K562 (cell line): ENCODE measurements around the gene GPHA2. TPM values are rescaled to one million over a fixed set of nuclear protein-coding genes. Genes with fewer than 3 reads are reported as not detected.

ENCODE experiments used
- ARID1B ChIP-seq: fragments of 450-650 bp; IDR thresholded peaks from 2 replicates; pipeline ENCODE4 v1.6.1; 2016; ENCODE audit warnings: antibody characterized with exemption, mild to moderate bottlenecking, inconsistent platforms
- ARID2 ChIP-seq: fragments of 450-650 bp; IDR thresholded peaks from 2 replicates; pipeline ENCODE4 v1.6.1; 2017; ENCODE audit warnings: antibody characterized with exemption, mild to moderate bottlenecking
- CBFA2T2 ChIP-seq: fragments of 450-650 bp; conservative IDR thresholded peaks from 2 replicates; pipeline ENCODE4 v1.6.1; 2017; ENCODE audit warnings: mild to moderate bottlenecking
- CREB1 ChIP-seq, 2 experiments: sonication (generic) in 1 of 2; formaldehyde crosslinking in 1 of 2; IDR thresholded peaks; 2 replicates each; pipeline versions ENCODE4 v1.6.1 to v1.8.0; 2012 to 2022; ENCODE audit warnings: inconsistent platforms in 1 of 2, mild to moderate bottlenecking in 1 of 2, missing genetic modification reagents in 1 of 2, moderate library complexity in 1 of 2
- ESRRA ChIP-seq: fragments of 450-650 bp; IDR thresholded peaks from 2 replicates; pipeline ENCODE4 v1.6.1; 2014; ENCODE audit warnings: low read depth, mild to moderate bottlenecking, moderate library complexity, borderline replicate concordance
- FOXA3 ChIP-seq, 2 experiments: fragments of 450-650 bp in 1 of 2; sonication (generic) in 1 of 2; formaldehyde crosslinking; IDR thresholded peaks in 1 of 2; conservative IDR thresholded peaks in 1 of 2; 2 replicates each; pipeline versions ENCODE4 v1.4.0 to v1.8.0; 2020 to 2022; ENCODE audit warnings: mild to moderate bottlenecking in 2 of 2, missing genetic modification reagents in 1 of 2
- HDAC1 ChIP-seq, 2 experiments: fragments of 450-650 bp; IDR thresholded peaks; 2 replicates each; pipeline ENCODE4 v1.6.1; 2016 to 2017; ENCODE audit warnings: inconsistent platforms in 1 of 2, mild to moderate bottlenecking in 1 of 2, moderate library complexity in 1 of 2
- HDGF ChIP-seq: fragments of 450-650 bp; IDR thresholded peaks from 2 replicates; pipeline ENCODE4 v1.6.1; 2016
- HNRNPL ChIP-seq: fragments of 200-400 bp; formaldehyde crosslinking; IDR thresholded peaks from 2 replicates; pipeline ENCODE4 v1.6.1; 2017; ENCODE audit warnings: low read depth, mild to moderate bottlenecking, low read length
- NFRKB ChIP-seq: fragments of 450-650 bp; IDR thresholded peaks from 2 replicates; pipeline ENCODE4 v1.6.1; 2016; ENCODE audit warnings: low read depth
- OTX1 ChIP-seq: fragments of 450-650 bp; formaldehyde crosslinking; IDR thresholded peaks from 2 replicates; pipeline ENCODE4 v1.4.0; 2022; ENCODE audit warnings: mild to moderate bottlenecking
- POLR2A ChIP-seq: fragments of 450-650 bp; conservative IDR thresholded peaks from 2 replicates; pipeline ENCODE4 v1.6.1; 2016
- TCF7 ChIP-seq: sonication (generic); IDR thresholded peaks from 2 replicates; pipeline ENCODE4 v1.6.1; 2016; ENCODE audit warnings: antibody characterized with exemption, borderline replicate concordance
- ZBTB17 ChIP-seq: fragments of 450-650 bp; formaldehyde crosslinking; IDR thresholded peaks from 2 replicates; pipeline ENCODE4 v1.4.0; 2020; ENCODE audit warnings: mild to moderate bottlenecking
- polyA plus RNA-seq, 8 experiments: library from polyadenylated mRNA; depleted of rRNA in 4 of 8; stranded (reverse) in 5 of 8; unstranded in 3 of 8; fragments of >200 nt; fragmentation: Nextera tagmentation in 2 of 8; fragmentation: Illumina TruSeq in 1 of 8; extraction: Ambion mirVana in 2 of 8; extraction: Trizol in 1 of 8; gene quantifications; 2 replicates each; pipeline versions ENCODE4 v1.2.1 to v1.2.3, GENCODE V29; 2011 to 2014; ENCODE audit warnings: inconsistent platforms in 1 of 8, missing spikeins in 1 of 8
- total RNA-seq, 7 experiments: library from RNA; depleted of rRNA in 6 of 7; stranded (reverse); fragments of >200 nt in 6 of 7; fragmentation: Illumina TruSeq in 2 of 7; extraction: Trizol in 2 of 7; gene quantifications; 2 replicates each; pipeline versions ENCODE4 v1.2.1 to v1.2.3, GENCODE V29; 2011 to 2021; ENCODE audit warnings: low replicate concordance in 1 of 7
- TF ChIP-seq, protein P1 (sequence below), 2 experiments: fragments of 200-800 bp in 1 of 2; sonication (Bioruptor generic) in 1 of 2; sonication (generic) in 1 of 2; formaldehyde crosslinking in 1 of 2; IDR thresholded peaks in 1 of 2; conservative IDR thresholded peaks in 1 of 2; 2 replicates each; pipeline versions ENCODE4 v1.5.0 to v1.6.1; 2016 to 2020; ENCODE audit warnings: missing compliant biosample characterization in 1 of 2, missing genetic modification characterization in 1 of 2, missing genetic modification reagents in 1 of 2
- TF ChIP-seq, protein P2 (sequence below): sonication (generic); formaldehyde crosslinking; IDR thresholded peaks from 2 replicates; pipeline ENCODE4 v1.8.0; 2023; ENCODE audit warnings: missing genetic modification reagents, mild to moderate bottlenecking, borderline replicate concordance
- TF ChIP-seq, protein P3 (sequence below): fragments of 250-450 bp; sonication (Bioruptor Pico); IDR thresholded peaks from 2 replicates; pipeline ENCODE4 v1.4.0; 2020; ENCODE audit warnings: borderline replicate concordance

The GPHA2 gene
- total and polyA plus RNA-seq, 9 of the 15 experiments (the other 6 are each of a cell fraction or from before 2014, with no cell fraction given) = 0.17 to 0.22 TPM; not detected in 7

DNA sequence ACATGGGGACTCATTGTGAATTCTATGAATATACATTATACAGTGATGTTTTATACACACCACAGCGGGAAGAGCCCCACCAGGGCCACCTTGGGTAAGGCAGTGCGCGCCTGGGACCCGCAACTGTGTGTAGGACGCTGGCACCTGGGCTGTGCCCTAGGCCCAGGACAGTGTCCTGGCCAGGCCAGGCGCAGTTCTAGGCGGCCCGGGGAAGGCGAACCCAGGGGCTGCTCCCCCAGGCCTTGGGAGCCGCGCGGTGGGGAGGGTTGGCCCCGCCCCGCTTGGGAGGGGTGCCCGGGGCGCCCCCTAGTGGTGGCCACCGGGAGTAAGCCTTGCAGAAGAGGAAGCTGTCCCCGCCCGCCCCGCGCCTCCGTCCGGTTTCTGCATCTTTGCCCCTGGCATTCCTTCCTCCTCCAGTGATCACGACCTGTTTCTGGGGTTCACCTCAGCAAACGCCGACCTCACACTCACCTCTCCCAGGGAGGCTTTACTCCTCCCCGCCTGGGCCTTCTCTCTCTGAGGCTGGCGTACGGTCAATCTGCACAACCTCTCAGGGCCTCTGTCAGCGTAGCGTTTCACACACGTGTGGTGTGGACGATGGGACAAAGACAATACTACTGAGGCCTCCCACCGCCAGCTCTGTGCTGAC lies 47.8 kb downstream of the GPHA2 start (continued):
- TF ChIP-seq, protein P1, sequence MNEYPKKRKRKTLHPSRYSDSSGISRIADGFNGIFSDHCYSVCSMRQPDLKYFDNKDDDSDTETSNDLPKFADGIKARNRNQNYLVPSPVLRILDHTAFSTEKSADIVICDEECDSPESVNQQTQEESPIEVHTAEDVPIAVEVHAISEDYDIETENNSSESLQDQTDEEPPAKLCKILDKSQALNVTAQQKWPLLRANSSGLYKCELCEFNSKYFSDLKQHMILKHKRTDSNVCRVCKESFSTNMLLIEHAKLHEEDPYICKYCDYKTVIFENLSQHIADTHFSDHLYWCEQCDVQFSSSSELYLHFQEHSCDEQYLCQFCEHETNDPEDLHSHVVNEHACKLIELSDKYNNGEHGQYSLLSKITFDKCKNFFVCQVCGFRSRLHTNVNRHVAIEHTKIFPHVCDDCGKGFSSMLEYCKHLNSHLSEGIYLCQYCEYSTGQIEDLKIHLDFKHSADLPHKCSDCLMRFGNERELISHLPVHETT (CRISPR knock-in tag; conservative IDR thresholded peaks at IDR 0.05 in 1 of 2, IDR thresholded peaks at IDR 0.05 in 1 of 2) = peak in 1 of 2 experiments; percentile 16; a peak in 1 of 4 replicates
- TF ChIP-seq ARID2 (no peak), POLR2A (peak; percentile 66), HNRNPL (peak; percentile 75; the same call in 1 of the 2 replicates), HDAC1 (IDR thresholded peaks at IDR 0.05) (peak in 1 of 2 experiments; percentile 54; a peak in 1 of 4 replicates), HDGF (peak; percentile 49; the same call in 1 of the 2 replicates), CREB1 (IDR thresholded peaks at IDR 0.05) (no peak), CREB1 (CRISPR knock-in tag; IDR thresholded peaks at IDR 0.05) (peak; percentile 50; the same call in 1 of the 2 replicates), OTX1 (CRISPR knock-in tag) (peak; percentile 84; the same call in 1 of the 2 replicates), FOXA3 (CRISPR knock-in tag; conservative IDR thresholded peaks at IDR 0.05 in 1 of 2, IDR thresholded peaks at IDR 0.05 in 1 of 2) (no peak), TCF7 (0 out of 2 replicates have a peak, but pooled peaks have one; percentile 21), ZBTB17 (CRISPR knock-in tag) (0 out of 2 replicates have a peak, but pooled peaks have one; percentile 38), NFRKB (peak; percentile 49), ESRRA (peak; percentile 47), ARID1B (peak; percentile 49), CBFA2T2 (0 out of 2 replicates have a peak, but pooled peaks have one; percentile 7)
- TF ChIP-seq, protein P2, sequence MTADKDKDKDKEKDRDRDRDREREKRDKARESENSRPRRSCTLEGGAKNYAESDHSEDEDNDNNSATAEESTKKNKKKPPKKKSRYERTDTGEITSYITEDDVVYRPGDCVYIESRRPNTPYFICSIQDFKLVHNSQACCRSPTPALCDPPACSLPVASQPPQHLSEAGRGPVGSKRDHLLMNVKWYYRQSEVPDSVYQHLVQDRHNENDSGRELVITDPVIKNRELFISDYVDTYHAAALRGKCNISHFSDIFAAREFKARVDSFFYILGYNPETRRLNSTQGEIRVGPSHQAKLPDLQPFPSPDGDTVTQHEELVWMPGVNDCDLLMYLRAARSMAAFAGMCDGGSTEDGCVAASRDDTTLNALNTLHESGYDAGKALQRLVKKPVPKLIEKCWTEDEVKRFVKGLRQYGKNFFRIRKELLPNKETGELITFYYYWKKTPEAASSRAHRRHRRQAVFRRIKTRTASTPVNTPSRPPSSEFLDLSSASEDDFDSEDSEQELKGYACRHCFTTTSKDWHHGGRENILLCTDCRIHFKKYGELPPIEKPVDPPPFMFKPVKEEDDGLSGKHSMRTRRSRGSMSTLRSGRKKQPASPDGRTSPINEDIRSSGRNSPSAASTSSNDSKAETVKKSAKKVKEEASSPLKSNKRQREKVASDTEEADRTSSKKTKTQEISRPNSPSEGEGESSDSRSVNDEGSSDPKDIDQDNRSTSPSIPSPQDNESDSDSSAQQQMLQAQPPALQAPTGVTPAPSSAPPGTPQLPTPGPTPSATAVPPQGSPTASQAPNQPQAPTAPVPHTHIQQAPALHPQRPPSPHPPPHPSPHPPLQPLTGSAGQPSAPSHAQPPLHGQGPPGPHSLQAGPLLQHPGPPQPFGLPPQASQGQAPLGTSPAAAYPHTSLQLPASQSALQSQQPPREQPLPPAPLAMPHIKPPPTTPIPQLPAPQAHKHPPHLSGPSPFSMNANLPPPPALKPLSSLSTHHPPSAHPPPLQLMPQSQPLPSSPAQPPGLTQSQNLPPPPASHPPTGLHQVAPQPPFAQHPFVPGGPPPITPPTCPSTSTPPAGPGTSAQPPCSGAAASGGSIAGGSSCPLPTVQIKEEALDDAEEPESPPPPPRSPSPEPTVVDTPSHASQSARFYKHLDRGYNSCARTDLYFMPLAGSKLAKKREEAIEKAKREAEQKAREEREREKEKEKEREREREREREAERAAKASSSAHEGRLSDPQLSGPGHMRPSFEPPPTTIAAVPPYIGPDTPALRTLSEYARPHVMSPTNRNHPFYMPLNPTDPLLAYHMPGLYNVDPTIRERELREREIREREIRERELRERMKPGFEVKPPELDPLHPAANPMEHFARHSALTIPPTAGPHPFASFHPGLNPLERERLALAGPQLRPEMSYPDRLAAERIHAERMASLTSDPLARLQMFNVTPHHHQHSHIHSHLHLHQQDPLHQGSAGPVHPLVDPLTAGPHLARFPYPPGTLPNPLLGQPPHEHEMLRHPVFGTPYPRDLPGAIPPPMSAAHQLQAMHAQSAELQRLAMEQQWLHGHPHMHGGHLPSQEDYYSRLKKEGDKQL (CRISPR knock-in tag) = no peak
- TF ChIP-seq, protein P3, sequence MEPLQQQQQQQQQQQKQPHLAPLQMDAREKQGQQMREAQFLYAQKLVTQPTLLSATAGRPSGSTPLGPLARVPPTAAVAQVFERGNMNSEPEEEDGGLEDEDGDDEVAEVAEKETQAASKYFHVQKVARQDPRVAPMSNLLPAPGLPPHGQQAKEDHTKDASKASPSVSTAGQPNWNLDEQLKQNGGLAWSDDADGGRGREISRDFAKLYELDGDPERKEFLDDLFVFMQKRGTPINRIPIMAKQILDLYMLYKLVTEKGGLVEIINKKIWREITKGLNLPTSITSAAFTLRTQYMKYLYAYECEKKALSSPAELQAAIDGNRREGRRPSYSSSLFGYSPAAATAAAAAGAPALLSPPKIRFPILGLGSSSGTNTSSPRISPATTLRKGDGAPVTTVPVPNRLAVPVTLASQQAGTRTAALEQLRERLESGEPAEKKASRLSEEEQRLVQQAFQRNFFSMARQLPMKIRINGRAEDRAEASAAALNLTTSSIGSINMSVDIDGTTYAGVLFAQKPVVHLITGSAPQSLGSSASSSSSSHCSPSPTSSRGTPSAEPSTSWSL (CRISPR knock-in tag) = 0 out of 2 replicates have a peak, but pooled peaks have one; percentile 23
